Posterior cingulate gyrus (tissue), 11 donors: ENCODE results near the gene LCK.
A peak's percentile ranks its signal among the peaks of the same experiment; 100 is the strongest.

ENCODE experiments used
- DNase-seq, 10 donors: peaks; one replicate each; pipeline versions ENCODE4 v3.0.0 to v3.0.0-alpha.2; 2020 to 2021; ENCODE audit warnings: mixed read lengths in 3 of 10
- intact Hi-C: fragments of 100-400 bp; cut with DNase I; formaldehyde crosslinking; loops from one replicate; pipeline ENCODE4 v1.15.1; 2023

Gene LCK

GRCh38 chr1:32250893-32251716, at the start of gene LCK:
Gene LCK (plus strand): TSS chr1:32251265. CDS start chr1:32274330, 23,065 bp downstream.
- no peak for DNase-seq
- intact Hi-C loops: no loop called here

GRCh38 chr1:32204943-32205361, 46.1 kb upstream of the LCK start:
- intact Hi-C loops: no loop called here
- no peak for DNase-seq

GRCh38 chr1:32205401-32206370, 45.4 kb upstream of the LCK start, which contains the start of gene IQCC:
Gene IQCC (plus strand): TSS chr1:32205671. CDS start chr1:32205682, 11 bp downstream.
- intact Hi-C loops: no loop called here
- peak; percentile 78 to 98 (median 86) for DNase-seq

GRCh38 chr1:32208469-32208868, 42.6 kb upstream of the LCK start:
- DNase-seq: no peak
- intact Hi-C loops: no loop called here

- intact Hi-C loops: no loop called here
- no peak for DNase-seq
Measured at GRCh38 chr1:32208891-32209328, 42.2 kb upstream of the LCK start, which contains the start of gene DCDC2B. Gene DCDC2B (plus strand): TSS chr1:32209089. CDS start chr1:32209094, 5 bp downstream.

- intact Hi-C loops: loop anchor here (10.0 kb wide), 2 partner anchors 119 to 179 kb away; partner anchors contain the start of genes BSDC1 and MARCKSL1
- peak in 9 of 10 donors; percentile 45 to 94 (median 65) for DNase-seq
Measured at GRCh38 chr1:32215629-32216480, 35.2 kb upstream of the LCK start.

- no peak for DNase-seq
- intact Hi-C loops: loop anchor here (10.0 kb wide), 2 partner anchors 118 to 178 kb away; partner anchors contain the start of genes BSDC1 and MARCKSL1
Measured at GRCh38 chr1:32216566-32216965, 34.5 kb upstream of the LCK start.

- no peak for DNase-seq
- intact Hi-C loops: loop anchor here (10.0 kb wide), 2 partner anchors 116 to 176 kb away; partner anchors contain the start of genes BSDC1 and MARCKSL1
Measured at GRCh38 chr1:32219022-32219421, 32.0 kb upstream of the LCK start.

- intact Hi-C loops: loop anchor here (5.0 kb wide), 1 partner anchor 71 kb away; the partner anchor contains the start of gene HDAC1
- no peak for DNase-seq
Measured at GRCh38 chr1:32220746-32221580, 30.1 kb upstream of the LCK start.

GRCh38 chr1:32221581-32221979, 29.5 kb upstream of the LCK start:
- intact Hi-C loops: loop anchor here (5.0 kb wide), 1 partner anchor 71 kb away; the partner anchor contains the start of gene HDAC1
- DNase-seq: no peak

- DNase-seq: peak; percentile 87 to 99 (median 94)
- intact Hi-C loops: loop anchor here (5.0 kb wide), 1 partner anchor 70 kb away; the partner anchor contains the start of gene HDAC1
Measured at GRCh38 chr1:32221980-32222755, 28.9 kb upstream of the LCK start, which contains the start of the genes EIF3I and TMEM234. Gene EIF3I (plus strand): TSS chr1:32222407. CDS start chr1:32222442, 35 bp downstream. Gene TMEM234 (minus strand): TSS chr1:32222353. CDS start chr1:32222322, 31 bp downstream.

- DNase-seq: no peak
- intact Hi-C loops: loop anchor here (5.0 kb wide), 1 partner anchor 69 kb away; the partner anchor contains the start of gene HDAC1
Measured at GRCh38 chr1:32223683-32224082, 27.4 kb upstream of the LCK start.

- intact Hi-C loops: loop anchor here (5.0 kb wide), 1 partner anchor 68 kb away; the partner anchor contains the start of gene HDAC1
- no peak for DNase-seq
Measured at GRCh38 chr1:32224285-32224684, 26.8 kb upstream of the LCK start.

- intact Hi-C loops: no loop called here
Measured at GRCh38 chr1:32228771-32229170, 22.3 kb upstream of the LCK start.

GRCh38 chr1:32231843-32232432, 19.1 kb upstream of the LCK start:
- intact Hi-C loops: no loop called here
- DNase-seq: no peak

More at GRCh38 chr1:32228771-32229170, 22.3 kb upstream of the LCK start:
- no peak for DNase-seq

- intact Hi-C loops: no loop called here
- DNase-seq: no peak
Measured at GRCh38 chr1:32232558-32233304, 18.3 kb upstream of the LCK start.
